Sigmoid colon (tissue), 7 donors: ENCODE data around the gene XPO6. TPM values are rescaled to one million over a fixed set of nuclear protein-coding genes. Genes with fewer than 3 reads are reported as not detected.

Experiments
- DNase-seq: peaks from one replicate; pipeline ENCODE4 v3.0.0-alpha.2; 2019
- H3K27ac ChIP-seq, 4 donors: fragments of 200-600 bp; sonication (generic); one replicate each; pipeline ENCODE4 v1.5.1; 2016 to 2019; ENCODE audit warnings: mild to moderate bottlenecking in 1 of 4
- H3K27me3 ChIP-seq, 3 donors: fragments of 200-600 bp; sonication (generic); one replicate each; pipeline ENCODE4 v1.5.1; 2019; ENCODE audit warnings: mild to moderate bottlenecking in 1 of 3
- H3K36me3 ChIP-seq, 4 donors: fragments of 200-600 bp; sonication (generic); one replicate each; pipeline ENCODE4 v1.5.1; 2016 to 2019
- H3K4me1 ChIP-seq, 4 donors: fragments of 200-600 bp; sonication (generic); one replicate each; pipeline ENCODE4 v1.5.1; 2017 to 2019
- H3K4me3 ChIP-seq, 4 donors: fragments of 200-600 bp; sonication (generic); one replicate each; pipeline ENCODE4 v1.5.1; 2017 to 2019; ENCODE audit warnings: mild to moderate bottlenecking in 2 of 4, moderate library complexity in 1 of 4
- H3K9me3 ChIP-seq, 4 donors: fragments of 200-600 bp in 3 of 4; sonication (generic) in 3 of 4; one replicate each; pipeline versions ENCODE4 v1.5.1 to v1.6.1; 2013 to 2019
- CTCF ChIP-seq, 4 experiments: fragments of 450-650 bp in 3 of 4; fragments of 200-600 bp in 1 of 4; IDR thresholded peaks; one replicate each; pipeline ENCODE4 v1.5.1; 2016 to 2019; ENCODE audit warnings: antibody characterized with exemption in 4 of 4, mild to moderate bottlenecking in 3 of 4, moderate library complexity in 2 of 4
- EP300 ChIP-seq, 4 donors: sonication (generic); formaldehyde crosslinking; IDR thresholded peaks; one replicate each; pipeline ENCODE4 v1.6.1; 2017; ENCODE audit warnings: antibody characterized with exemption in 4 of 4
- POLR2A ChIP-seq, 2 donors: fragments of 450-650 bp; IDR thresholded peaks; one replicate each; pipeline ENCODE4 v1.6.1; 2016; ENCODE audit warnings: antibody characterized with exemption in 2 of 2, mild to moderate bottlenecking in 2 of 2, moderate library complexity in 2 of 2
- POLR2AphosphoS5 ChIP-seq, 4 donors: sonication (generic); formaldehyde crosslinking; IDR thresholded peaks; one replicate each; pipeline ENCODE4 v1.6.1; 2017; ENCODE audit warnings: antibody characterized with exemption in 4 of 4
- WGBS, 2 donors: extraction: QIAGEN DNeasy Blood & Tissue Kit; methylation state at CpG; one replicate each; pipeline ENCODE4 v1.1.7; 2013; 5-methylcytosine and 5-hydroxymethylcytosine counted together
- intact Hi-C: fragments of 100-400 bp; cut with DNase I; formaldehyde crosslinking; loops from one replicate; pipeline ENCODE4 v1.15.1; 2023
- polyA plus RNA-seq, 3 donors: library from polyadenylated mRNA; stranded (reverse); fragments of 200-250 nt; gene quantifications; one replicate each; pipeline ENCODE4 v1.2.3, GENCODE V29; 2013
- total RNA-seq, 4 donors: library from RNA; depleted of rRNA; stranded (reverse); fragments of >200 nt; gene quantifications; one replicate each; pipeline ENCODE4 v1.1.0, GENCODE V29; 2016
- donor health status: healthy with polysubstance abuse.
- donor health status: Bipolar disorder and iron deficiency.
- donor health status: healthy.

The XPO6 gene
- total and polyA plus RNA-seq, 7 donors = 40.2 to 101 (median 48.9) TPM

- intact Hi-C loops = no loop called here
These were observed 7.5 kb upstream of the XPO6 start for GRCh38 chr16:28219282-28219681.

GRCh38 chr16:28218109-28218508, 6.3 kb upstream of the XPO6 start:
- intact Hi-C loops = no loop called here
- no peaks in the 10 kb centered on the region for H3K9me3 ChIP-seq
- TF ChIP-seq EP300 (IDR thresholded peaks at IDR 0.05) (no peak), POLR2A (IDR thresholded peaks at IDR 0.05) (no peak), CTCF (IDR thresholded peaks at IDR 0.05) (no peak), POLR2AphosphoS5 (IDR thresholded peaks at IDR 0.05) (no peak)
- H3K27ac ChIP-seq = no peak overlapping the region
- no peaks in the 10 kb centered on the region for H3K27me3 ChIP-seq
- no peak for DNase-seq
- no peaks in the 10 kb centered on the region for H3K36me3 ChIP-seq
- no peak overlapping the region for H3K4me3 ChIP-seq
- 71 to 72% methylated on average over 4 of the region's 4 CpGs for WGBS, 2 donors
- H3K4me1 ChIP-seq = no peaks in the 10 kb centered on the region

More at GRCh38 chr16:28219282-28219681, 7.5 kb upstream of the XPO6 start:
- H3K9me3 ChIP-seq = no peaks in the 10 kb centered on the region
- no peak overlapping the region for H3K4me3 ChIP-seq
- no peak overlapping the region for H3K27ac ChIP-seq
- WGBS, 2 donors = 88 to 91% methylated on average over 5 of the region's 5 CpGs
- DNase-seq = no peak
- H3K36me3 ChIP-seq = no peaks in the 10 kb centered on the region
- no peaks in the 10 kb centered on the region for H3K4me1 ChIP-seq
- no peak for TF ChIP-seq EP300 (IDR thresholded peaks at IDR 0.05)
- no peaks in the 10 kb centered on the region for H3K27me3 ChIP-seq

GRCh38 chr16:28217326-28217725, 5.6 kb upstream of the XPO6 start:
- intact Hi-C loops = no loop called here
- no peaks in the 10 kb centered on the region for H3K27me3 ChIP-seq
- peaks cover 0 to 5% (median 5%) of the 10 kb centered on the region in 4 donors for H3K4me1 ChIP-seq
- no peaks in the 10 kb centered on the region for H3K9me3 ChIP-seq
- H3K4me3 ChIP-seq = no peak overlapping the region
- no peak overlapping the region for H3K27ac ChIP-seq
- no peak for TF ChIP-seq POLR2A (IDR thresholded peaks at IDR 0.05)
- TF ChIP-seq POLR2AphosphoS5 (IDR thresholded peaks at IDR 0.05) = no peak
- no peak for TF ChIP-seq EP300 (IDR thresholded peaks at IDR 0.05)
- no peak for TF ChIP-seq CTCF (IDR thresholded peaks at IDR 0.05)
- 92 to 96% methylated on average over 4 of the region's 4 CpGs for WGBS, 2 donors
- H3K36me3 ChIP-seq = no peaks in the 10 kb centered on the region
- no peak for DNase-seq

- TF ChIP-seq POLR2A (IDR thresholded peaks at IDR 0.05) = no peak
- no peak for TF ChIP-seq CTCF (IDR thresholded peaks at IDR 0.05)
- TF ChIP-seq POLR2AphosphoS5 (IDR thresholded peaks at IDR 0.05) = no peak
- TF ChIP-seq EP300 (IDR thresholded peaks at IDR 0.05) = no peak
- Histone ChIP-seq H3K4me3 (no peak overlapping the region), H3K4me1 (peaks cover 0 to 26% (median 20%) of the 10 kb centered on the region in 4 donors), H3K27me3 (no peaks in the 10 kb centered on the region), H3K27ac (no peak overlapping the region), H3K9me3 (no peaks in the 10 kb centered on the region), H3K36me3 (peaks cover 0 to 3% (median 0%) of the 10 kb centered on the region in 4 donors)
- 85 to 92% methylated on average over 3 of the region's 3 CpGs for WGBS, 2 donors
- no peak for DNase-seq
- intact Hi-C loops = no loop called here
These were observed 1.6 kb upstream of the XPO6 start for GRCh38 chr16:28213396-28213795.

- H3K4me1 ChIP-seq = peaks cover 0 to 26% (median 21%) of the 10 kb centered on the region in 4 donors
- H3K27ac ChIP-seq = peak overlapping the region in 2 of 4 donors; percentile 90 to 94
- TF ChIP-seq CTCF (IDR thresholded peaks at IDR 0.05) (no peak), POLR2AphosphoS5 (IDR thresholded peaks at IDR 0.05) (no peak), EP300 (IDR thresholded peaks at IDR 0.05) (no peak), POLR2A (IDR thresholded peaks at IDR 0.05) (no peak)
- H3K27me3 ChIP-seq = no peaks in the 10 kb centered on the region
- peaks cover 0 to 8% (median 0%) of the 10 kb centered on the region in 4 donors for H3K36me3 ChIP-seq
- H3K4me3 ChIP-seq = peak overlapping the region; percentile 61 to 93 (median 88)
- no peaks in the 10 kb centered on the region for H3K9me3 ChIP-seq
- DNase-seq = no peak
- 92 to 93% methylated on average over 4 of the region's 4 CpGs for whole genome bisulfite sequencing, 2 donors
- intact Hi-C loops = no loop called here
These were observed 738 bp upstream of the XPO6 start for GRCh38 chr16:28212532-28212873.
